HG02678 (cell line): ENCODE measurements around the gene CHIT1.

Source experiments
- ATAC-seq: cut with Tn5 transposase; IDR thresholded peaks from one replicate; pipeline ENCODE4 v1.9.1; 2021; ENCODE audit warnings: mild to moderate bottlenecking, moderate library complexity; ENCODE audit not compliant: unreplicated experiment

Gene CHIT1

GRCh38 chr1:203190949-203191348 is 38.5 kb downstream of the CHIT1 start:
- no peak for ATAC-seq

- no peak for ATAC-seq
These were observed 39.5 kb downstream of the CHIT1 start for GRCh38 chr1:203189951-203190352.

GRCh38 chr1:203188686-203189232 is 40.7 kb downstream of the CHIT1 start:
- no peak for ATAC-seq

- no peak for ATAC-seq
These were observed 41.7 kb downstream of the CHIT1 start for GRCh38 chr1:203187689-203188264.

GRCh38 chr1:203187304-203187685 is 42.2 kb downstream of the CHIT1 start:
- ATAC-seq: no peak

- no peak for ATAC-seq
These were observed 42.8 kb downstream of the CHIT1 start, which contains the start of gene CHI3L1 for GRCh38 chr1:203186446-203187303. Gene CHI3L1, minus strand, starts transcription at chr1:203186704. Its CDS starts 81 bp downstream, at chr1:203186623.

GRCh38 chr1:203186091-203186445 is 43.4 kb downstream of the CHIT1 start:
- ATAC-seq: no peak

GRCh38 chr1:203185585-203185984 is 43.9 kb downstream of the CHIT1 start:
- ATAC-seq: no peak

- ATAC-seq: no peak
These were observed 44.4 kb downstream of the CHIT1 start for GRCh38 chr1:203185061-203185461.

GRCh38 chr1:203184467-203184866 is 45.0 kb downstream of the CHIT1 start:
- no peak for ATAC-seq

GRCh38 chr1:203183828-203184227 is 45.6 kb downstream of the CHIT1 start:
- ATAC-seq: no peak

GRCh38 chr1:203182387-203182953 is 47.0 kb downstream of the CHIT1 start:
- no peak for ATAC-seq

- ATAC-seq: no peak
These were observed 47.7 kb downstream of the CHIT1 start for GRCh38 chr1:203181586-203182386.

- ATAC-seq: no peak
These were observed 48.7 kb downstream of the CHIT1 start for GRCh38 chr1:203180611-203181330.

- no peak for ATAC-seq
These were observed 49.8 kb downstream of the CHIT1 start for GRCh38 chr1:203179667-203180005.

GRCh38 chr1:203178821-203179666 is 50.4 kb downstream of the CHIT1 start:
- no peak for ATAC-seq

GRCh38 chr1:203178083-203178482 is 51.4 kb downstream of the CHIT1 start:
- no peak for ATAC-seq

- ATAC-seq: no peak
These were observed 51.9 kb downstream of the CHIT1 start for GRCh38 chr1:203177470-203178039.

GRCh38 chr1:203177036-203177405 is 52.5 kb downstream of the CHIT1 start:
- no peak for ATAC-seq
